Measurements from ENCODE around the gene MYLK2. TPM values are rescaled to one million over a fixed set of nuclear protein-coding genes. Genes with fewer than 3 reads are reported as not detected.
"Not testable (repeated sequence)": the region's sequence is repeated elsewhere in the genome, so short reads cannot be mapped to it uniquely, and the experiment has no call there.

MYLK2 gene
- total RNA-seq, 1 donor = under 0.01 TPM

GRCh38 chr20:31813611-31814010, 5.5 kb upstream of the MYLK2 start:
- TF ChIP-seq CTCF (IDR thresholded peaks at IDR 0.05; ENCODE audit: insufficient read depth, low read depth, low read length) = no peak
- no peak for DNase-seq (ENCODE audit: low read depth)
- H3K4me3 ChIP-seq (ENCODE audit: low read depth, low read length) = no peak overlapping the region

GRCh38 chr20:31814142-31814541, 5.0 kb upstream of the MYLK2 start:
- H3K4me3 ChIP-seq (ENCODE audit: low read depth, low read length) = not testable (repeated sequence)

DNA sequence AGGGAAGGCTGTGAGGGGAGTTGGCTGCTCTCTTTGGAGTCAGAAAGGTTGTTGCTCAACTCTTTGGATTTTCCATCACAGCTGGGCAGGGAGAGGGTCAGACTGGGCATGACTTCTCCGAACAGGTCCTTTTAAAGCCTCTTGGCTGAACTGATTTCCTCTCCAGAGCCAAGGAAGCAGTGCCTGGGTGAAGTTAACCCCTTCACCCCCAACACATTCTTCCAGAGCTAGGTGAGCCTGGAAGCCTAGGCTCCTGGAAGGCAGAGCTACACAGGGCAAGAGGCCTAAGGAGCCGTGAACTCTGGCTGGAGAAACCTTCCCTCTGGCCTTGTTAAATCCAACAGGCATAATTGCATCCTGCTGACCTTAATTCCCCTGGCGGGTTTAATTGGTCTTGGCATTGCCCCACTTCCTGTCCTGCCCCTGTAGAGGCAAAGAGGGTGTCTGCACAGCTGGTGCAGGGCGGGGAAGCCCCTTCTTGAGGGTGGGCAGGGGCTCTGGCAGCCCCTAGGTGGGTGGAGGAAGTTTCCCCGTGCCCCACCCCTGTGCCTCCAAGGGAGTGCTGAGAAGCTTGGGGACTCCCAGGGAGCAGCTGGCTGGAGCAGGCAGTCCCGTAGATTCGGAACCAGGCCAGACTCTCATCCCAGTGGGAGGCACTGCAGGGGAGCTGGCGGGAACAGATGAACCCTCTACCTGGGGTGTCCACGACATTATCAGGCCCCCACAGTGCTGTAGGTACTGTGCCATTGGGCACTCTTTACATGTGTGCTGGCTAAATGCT, 3.6 kb upstream of the MYLK2 start:
- peak; percentile 46 for DNase-seq (ENCODE audit: low read depth)
- H3K4me3 ChIP-seq (ENCODE audit: low read depth, low read length) = no peak overlapping the region
- no peak for TF ChIP-seq CTCF (IDR thresholded peaks at IDR 0.05; ENCODE audit: insufficient read depth, low read depth, low read length)

More at GRCh38 chr20:31814142-31814541, 5.0 kb upstream of the MYLK2 start:
- DNase-seq (ENCODE audit: low read depth) = not testable (repeated sequence)

- no peak overlapping the region for H3K4me3 ChIP-seq (ENCODE audit: low read depth, low read length)
- no peak for TF ChIP-seq CTCF (IDR thresholded peaks at IDR 0.05; ENCODE audit: insufficient read depth, low read depth, low read length)
- no peak for DNase-seq (ENCODE audit: low read depth)
Observed at GRCh38 chr20:31816221-31816620, 2.9 kb upstream of the MYLK2 start.

DNA sequence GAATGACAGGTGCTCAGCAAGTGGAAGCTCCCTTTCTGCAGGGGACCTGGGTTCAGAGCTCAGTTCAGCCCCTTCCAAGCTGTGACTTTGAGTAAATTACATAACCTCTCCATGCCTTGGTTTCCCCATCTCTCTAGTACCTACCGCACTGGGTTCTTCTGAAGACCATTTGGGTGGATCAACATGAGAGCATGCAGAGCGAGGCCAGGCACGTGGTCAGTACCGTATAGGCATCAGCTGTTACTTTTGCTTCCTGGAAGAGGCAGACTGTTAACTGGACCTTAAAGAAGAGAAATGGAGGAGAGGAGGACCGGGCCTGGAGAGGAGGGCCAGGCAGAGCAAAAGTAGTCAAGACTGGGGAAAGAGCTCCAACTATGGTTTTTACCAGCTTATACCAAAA, 1.7 kb upstream of the MYLK2 start:
- DNase-seq (ENCODE audit: low read depth) = no peak
- H3K4me3 ChIP-seq (ENCODE audit: low read depth, low read length) = no peak overlapping the region
- TF ChIP-seq CTCF (IDR thresholded peaks at IDR 0.05; ENCODE audit: insufficient read depth, low read depth, low read length) = no peak

DNA sequence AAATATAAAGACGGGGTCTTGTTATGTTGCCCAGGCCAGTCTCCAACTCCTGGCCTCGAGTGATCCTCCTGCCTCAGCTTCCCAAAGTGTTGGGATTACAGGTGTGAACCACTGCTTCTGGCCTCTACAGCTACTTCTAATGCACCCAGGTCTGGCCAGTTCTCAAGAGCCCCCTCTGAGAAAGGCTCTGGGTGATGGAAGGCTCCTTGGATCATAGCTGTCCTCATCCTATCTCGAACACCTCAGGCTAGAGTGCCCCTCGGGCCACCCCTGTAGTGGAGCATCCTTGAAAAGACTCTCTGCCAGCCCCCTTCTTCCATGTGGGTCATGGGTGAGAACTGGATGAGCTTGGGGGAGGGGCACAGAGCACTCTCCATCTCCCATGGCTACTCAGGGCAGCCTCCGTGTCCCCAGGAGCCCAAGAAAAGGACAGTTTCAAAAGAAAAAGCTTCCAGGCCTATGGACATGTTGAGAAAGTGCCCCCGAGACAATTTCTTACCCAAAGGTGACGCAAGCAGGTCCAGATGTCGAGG, 714 bp upstream of the MYLK2 start:
- H3K4me3 ChIP-seq (ENCODE audit: low read depth, low read length) = no peak overlapping the region
- no peak for DNase-seq (ENCODE audit: low read depth)
- TF ChIP-seq CTCF (IDR thresholded peaks at IDR 0.05; ENCODE audit: insufficient read depth, low read depth, low read length) = no peak

GRCh38 chr20:31820228-31820627, 1.1 kb downstream of the MYLK2 start:
- no peak overlapping the region for H3K4me3 ChIP-seq (ENCODE audit: low read depth, low read length)
- no peak for TF ChIP-seq CTCF (IDR thresholded peaks at IDR 0.05; ENCODE audit: insufficient read depth, low read depth, low read length)
- no peak for DNase-seq (ENCODE audit: low read depth)
